SW 1271 (cell line): ENCODE measurements around the gene ZSCAN9.

ENCODE experiments used
- DNase-seq, 2 experiments: peaks; one replicate each; lab custom pipeline; 2025; lab: John Stamatoyannopoulos, UW

The ZSCAN9 gene

DNA sequence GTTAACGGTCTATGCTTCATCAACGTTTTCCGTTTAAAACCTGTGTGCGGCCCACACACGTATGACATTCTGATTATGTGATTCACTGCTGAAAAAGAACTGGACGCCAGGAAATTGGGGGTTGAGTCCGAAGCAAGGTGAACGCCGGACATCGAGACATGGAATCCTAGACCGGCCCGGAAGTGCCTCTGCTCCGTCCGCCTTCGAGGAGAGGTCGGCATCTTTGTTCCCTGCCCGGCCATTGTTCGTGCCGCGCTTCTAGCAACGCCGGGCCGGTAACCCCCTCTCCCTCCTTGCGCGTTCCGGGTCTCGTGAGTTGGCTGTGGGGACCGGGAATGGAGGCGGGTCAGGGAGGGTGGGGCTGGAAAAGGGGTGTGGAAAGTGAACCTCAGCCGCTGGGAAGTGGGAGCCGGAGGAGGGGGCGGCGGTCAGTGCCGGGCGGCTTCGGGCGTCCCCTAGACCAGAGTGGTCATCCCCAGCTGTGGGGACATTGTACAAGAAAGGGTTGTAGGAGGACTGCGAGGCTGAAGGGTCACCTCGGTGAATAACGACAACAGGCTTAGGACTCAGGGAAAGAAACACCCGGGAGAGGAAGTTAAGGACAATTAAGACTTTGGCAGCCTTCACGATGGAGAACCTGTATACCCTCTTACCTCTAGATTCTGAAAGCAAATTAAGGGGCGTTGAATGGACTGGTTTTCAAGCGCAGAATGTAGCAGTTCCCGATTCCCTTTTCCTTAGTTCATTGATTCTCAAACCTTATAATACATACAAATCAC, at the start of gene ZSCAN9:
TSS of gene ZSCAN9 (plus strand) at position 220 of the 779 bp plus-strand sequence. CDS start 1,810 bp downstream, outside the sequence.
- DNase-seq, result peak; percentile 77 to 92

- no peak for DNase-seq
Observed at GRCh38 chr6:28176373-28176772, 48.7 kb upstream of the ZSCAN9 start.

GRCh38 chr6:28182255-28182654, 42.8 kb upstream of the ZSCAN9 start:
- DNase-seq, result no peak

DNA sequence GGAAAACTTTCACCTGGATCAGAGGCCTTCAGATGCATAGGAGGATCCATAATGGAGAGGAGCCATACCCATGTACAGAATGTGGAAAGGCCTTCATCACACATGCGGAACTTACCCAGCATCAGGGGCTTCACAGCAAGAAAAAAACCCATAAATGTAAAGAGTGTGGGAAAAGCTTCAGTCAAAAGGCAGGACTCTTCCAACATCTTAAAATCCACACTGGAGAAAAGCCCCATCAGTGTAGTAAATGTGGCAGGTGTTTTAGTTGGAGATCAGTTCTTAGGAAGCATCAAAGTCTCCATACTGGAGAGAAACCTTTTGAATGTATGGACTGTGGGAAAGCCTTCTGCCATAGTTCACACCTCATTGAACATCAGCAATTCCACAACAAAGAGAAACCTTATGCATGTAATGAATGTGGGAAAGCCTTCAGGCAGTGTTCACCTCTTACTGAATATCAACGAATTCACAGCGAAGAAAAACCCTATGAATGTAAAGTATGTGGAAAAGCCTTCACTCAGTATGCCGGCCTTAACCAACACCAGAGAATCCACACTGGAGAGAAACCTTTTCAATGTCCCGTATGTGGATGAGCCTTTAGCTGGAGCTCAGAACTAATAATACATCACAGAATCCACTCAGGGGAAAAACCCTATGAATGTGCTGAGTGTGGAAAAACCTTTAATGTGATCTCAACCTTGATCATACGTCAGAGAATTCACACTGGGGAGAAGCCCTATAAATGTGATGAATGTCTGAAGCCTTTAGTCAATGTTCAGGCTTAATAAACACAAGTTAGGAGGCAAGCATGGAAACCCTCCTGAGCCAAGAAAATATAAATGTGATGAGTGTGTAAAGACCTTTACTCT, 36.7 kb upstream of the ZSCAN9 start:
- no peak for DNase-seq

DNA sequence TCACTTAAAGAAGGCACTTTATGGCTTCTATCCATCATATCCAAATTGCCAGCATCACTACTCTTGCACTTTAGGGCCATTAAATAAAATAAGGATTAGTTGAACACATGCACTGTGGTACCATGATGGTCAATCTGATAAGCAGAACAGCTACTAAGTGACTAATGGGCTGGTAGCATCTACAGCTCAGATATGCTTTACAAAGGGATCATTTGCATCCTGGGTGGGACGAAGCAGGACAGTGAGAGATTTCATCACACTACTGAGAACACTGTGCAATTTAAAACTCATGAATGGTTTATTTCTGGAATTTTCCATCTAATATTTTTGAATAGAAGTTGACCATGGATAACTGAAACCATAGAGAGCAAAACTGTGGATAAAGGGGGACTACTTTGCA, 25.1 kb upstream of the ZSCAN9 start:
- no peak for DNase-seq

GRCh38 chr6:28203201-28203600, 21.9 kb upstream of the ZSCAN9 start:
- no peak for DNase-seq

GRCh38 chr6:28205879-28206278, 19.2 kb upstream of the ZSCAN9 start:
- no peak for DNase-seq

- no peak for DNase-seq
Observed at GRCh38 chr6:28206527-28206926, 18.5 kb upstream of the ZSCAN9 start.

- no peak for DNase-seq
Observed at GRCh38 chr6:28206928-28207509, 18.1 kb upstream of the ZSCAN9 start.

DNA sequence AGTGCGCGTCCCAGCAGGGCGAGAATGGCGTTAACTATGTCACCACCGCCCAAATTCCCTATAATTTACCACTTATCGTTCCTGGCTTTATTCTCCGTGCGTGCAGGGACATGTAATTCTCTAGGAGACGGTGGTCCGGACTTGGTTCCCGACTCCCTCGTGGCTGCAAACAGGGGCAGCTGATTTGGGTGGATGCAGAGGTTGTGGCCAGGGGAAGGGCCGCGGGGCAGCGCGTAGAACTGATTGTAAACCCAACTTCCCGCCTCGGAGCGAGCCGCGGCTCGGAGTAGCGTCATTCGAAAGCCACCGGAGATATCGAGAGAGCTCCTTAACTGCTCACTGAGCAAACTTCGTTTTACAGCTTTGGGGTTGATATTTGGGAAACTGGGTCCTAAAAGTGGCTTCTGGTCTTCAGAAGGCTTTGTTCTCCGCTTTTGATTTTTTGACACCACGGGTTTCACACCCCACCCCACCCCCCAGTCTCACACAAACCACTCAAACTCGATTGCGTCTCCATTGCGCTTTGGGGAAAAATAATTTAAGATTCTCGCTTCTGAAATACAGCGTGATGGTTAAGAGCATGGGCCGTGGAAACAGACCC, 17.5 kb upstream of the ZSCAN9 start:
- DNase-seq, result no peak

GRCh38 chr6:28208111-28208659, 16.9 kb upstream of the ZSCAN9 start:
- DNase-seq, result no peak

DNA sequence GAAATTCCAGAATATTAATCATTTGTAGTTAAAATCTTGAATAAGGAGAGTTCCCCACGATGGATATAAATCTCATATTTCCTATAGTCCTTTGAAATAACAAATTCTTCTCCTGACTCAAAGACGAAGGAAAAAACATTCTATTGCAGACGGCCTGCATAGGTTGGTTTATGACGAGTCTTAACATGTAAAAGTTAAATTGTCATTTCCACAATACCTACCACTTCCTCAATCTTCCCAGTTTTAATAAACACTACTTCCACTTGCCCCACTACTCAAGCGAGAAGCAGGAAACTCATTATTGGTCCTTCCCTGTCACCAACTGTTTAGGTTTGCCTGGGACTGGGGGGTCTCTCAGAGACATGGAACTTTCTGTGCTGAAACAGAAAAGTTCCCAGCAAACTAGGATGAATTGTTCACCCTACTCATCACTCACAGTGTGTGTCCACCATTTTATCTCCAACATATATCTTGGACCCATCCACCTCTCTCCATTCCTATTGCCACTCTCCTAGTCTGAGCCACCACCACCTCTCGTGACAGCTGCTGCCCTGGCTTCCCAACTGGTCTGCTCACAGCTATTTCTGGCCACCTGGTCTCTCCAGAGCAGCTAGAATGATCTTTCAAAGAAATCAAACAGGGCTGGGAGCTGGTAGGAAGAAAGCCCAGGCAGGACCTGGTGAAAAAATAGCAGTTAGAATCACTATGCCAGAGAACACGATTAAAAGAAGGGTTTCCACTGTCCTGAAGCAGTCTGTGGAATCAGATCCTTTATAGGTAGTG, 15.1 kb upstream of the ZSCAN9 start:
- DNase-seq, result no peak

GRCh38 chr6:28211840-28212509, 13.1 kb upstream of the ZSCAN9 start:
- no peak for DNase-seq

GRCh38 chr6:28212510-28213212, 12.4 kb upstream of the ZSCAN9 start:
- no peak for DNase-seq

DNA sequence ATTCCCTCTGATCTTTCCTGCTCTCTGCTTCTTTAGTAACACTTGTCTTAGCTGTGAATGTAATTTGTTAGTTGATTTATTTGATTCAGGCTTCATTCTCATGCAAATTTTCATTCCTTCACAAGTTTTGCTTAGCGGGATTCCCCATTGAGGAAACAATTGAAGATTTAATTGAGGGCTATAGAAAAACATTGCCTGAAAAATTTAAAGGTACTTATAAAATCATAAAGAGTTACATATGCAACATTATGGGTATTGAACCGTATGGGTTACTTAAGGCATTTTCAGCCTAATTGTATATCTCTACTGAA, 11.9 kb upstream of the ZSCAN9 start:
- DNase-seq, result no peak

- no peak for DNase-seq
Observed at GRCh38 chr6:28215425-28215824, 9.7 kb upstream of the ZSCAN9 start.

GRCh38 chr6:28217890-28218289, 7.2 kb upstream of the ZSCAN9 start:
- DNase-seq, result no peak

DNA sequence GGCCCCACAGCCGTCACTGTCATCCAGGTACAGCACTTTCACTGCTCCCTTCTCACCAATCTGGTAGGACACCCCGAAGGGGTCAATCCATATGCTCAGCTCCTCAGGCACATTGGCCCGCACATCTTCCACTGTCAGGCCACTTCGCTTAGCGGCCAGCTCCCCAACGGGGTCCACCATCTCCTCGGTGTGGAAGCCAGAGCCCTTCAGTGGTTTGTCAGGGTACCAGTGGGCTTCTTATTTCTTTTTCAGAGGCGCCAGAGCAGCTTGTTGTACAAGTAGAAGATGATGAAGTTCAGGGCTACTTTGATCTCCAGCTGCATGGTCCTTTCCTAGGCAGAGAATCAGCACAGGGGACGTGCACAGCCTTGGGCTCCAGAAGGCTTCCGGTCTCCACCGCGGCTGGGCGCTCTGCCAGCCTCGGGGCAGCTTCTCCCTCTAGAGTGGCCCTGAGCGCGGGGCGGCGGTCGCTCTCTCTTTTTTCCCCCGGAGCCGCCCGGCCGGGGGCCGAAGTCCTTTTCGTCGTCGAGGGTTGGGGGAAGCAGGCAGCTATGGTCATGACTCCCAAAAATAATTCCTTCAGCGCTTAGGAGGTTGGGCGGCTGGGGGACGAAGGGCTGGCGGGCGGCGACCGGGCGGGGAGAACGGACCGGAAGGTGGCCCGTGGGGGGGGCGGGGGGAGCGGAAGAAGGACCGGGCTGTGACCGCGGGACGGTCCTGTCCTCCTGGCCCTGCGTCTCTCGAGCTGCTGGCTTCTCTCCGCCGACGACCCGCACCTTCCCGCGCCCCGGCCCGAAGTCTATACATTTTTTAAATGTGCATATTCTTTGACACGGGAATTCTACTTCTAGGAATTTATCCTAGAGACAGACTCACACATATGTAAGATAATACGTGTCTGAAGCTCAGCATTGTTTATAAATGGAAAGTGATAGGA, 6.5 kb upstream of the ZSCAN9 start:
- DNase-seq, result peak; percentile 48 to 74
